ENCODE data around the gene CRY1.

CRY1 gene

DNA sequence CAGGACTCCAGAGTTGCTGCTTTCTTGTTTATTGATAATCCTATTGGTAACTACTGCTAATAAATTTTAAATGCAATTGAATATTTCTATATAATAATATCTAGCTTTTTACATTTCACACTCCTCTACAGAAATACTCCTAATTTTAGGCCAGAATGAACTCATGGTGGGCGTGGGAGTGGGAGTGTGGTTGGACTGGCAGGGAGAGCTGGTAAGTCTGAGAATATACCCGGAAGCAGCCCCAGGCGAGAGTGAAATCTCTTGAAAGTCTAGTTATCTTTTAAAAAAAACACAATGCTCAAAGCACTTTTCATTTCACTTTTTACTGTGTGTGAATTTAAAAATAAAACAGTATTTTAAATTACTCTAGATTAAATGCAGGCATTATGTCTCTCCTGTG is 132.9 kb downstream of the CRY1 start:
- Histone ChIP-seq H4K20me1 (ENCODE audit: low read depth, low read length) (no peaks in the 10 kb centered on the region), H3K79me2 (ENCODE audit: insufficient read depth, low read length) (peaks cover 52% of the 10 kb centered on the region), H3K9me3 (ENCODE audit: insufficient read depth, low read length) (no peaks in the 10 kb centered on the region)

DNA sequence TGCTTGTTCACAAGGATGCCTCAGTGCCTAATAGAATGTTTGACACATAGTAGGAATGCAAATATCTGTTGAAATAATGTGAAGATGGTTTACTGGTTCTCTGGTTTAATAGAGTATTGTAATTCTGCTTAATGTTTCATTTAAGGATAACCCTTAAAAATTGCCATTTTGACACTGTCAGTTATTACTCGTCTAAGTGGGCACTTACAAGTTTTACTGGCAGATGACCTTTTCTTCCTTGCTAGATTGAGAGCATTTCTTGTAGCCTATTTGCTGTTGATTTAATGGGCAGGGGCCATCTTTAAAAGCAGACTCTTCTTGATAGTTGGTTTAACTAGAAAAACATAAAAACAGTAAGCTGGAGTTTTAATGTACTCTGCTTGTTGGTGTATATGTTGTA is 135.8 kb downstream of the CRY1 start:
- Histone ChIP-seq H3K27ac (ENCODE audit: low read depth, low read length) (peak overlapping the region; percentile 35), H3K27me3 (ENCODE audit: low read length) (no peaks in the 10 kb centered on the region), H3F3A (ENCODE audit: insufficient read depth) (peaks cover 7% of the 10 kb centered on the region), H3K9me2 (replicated peaks; ENCODE audit: insufficient read depth, low read length) (no peaks in the 10 kb centered on the region), H3K79me2 (ENCODE audit: insufficient read depth, low read length) (peaks cover 35% of the 10 kb centered on the region), H3K4me3 (ENCODE audit: insufficient read depth, low read length, poor library complexity, severe bottlenecking) (peak overlapping the region; percentile 75), H4K20me1 (ENCODE audit: low read depth, low read length) (no peaks in the 10 kb centered on the region), H3K36me3 (ENCODE audit: low read length) (no peaks in the 10 kb centered on the region), H3K4me2 (ENCODE audit: low read depth, low read length, poor library complexity, severe bottlenecking) (peak overlapping the region; percentile 77), H3K9me3 (ENCODE audit: insufficient read depth, low read length) (no peaks in the 10 kb centered on the region), H3K9ac (ENCODE audit: low read length) (peak overlapping the region; percentile 80), H2AFZ (ENCODE audit: low read depth, low read length, severe bottlenecking) (no peak overlapping the region)
- no peak for TF ChIP-seq EZH2phosphoT487 (conservative IDR thresholded peaks at IDR 0.05; ENCODE audit: low read length)
- TF ChIP-seq, protein P1, sequence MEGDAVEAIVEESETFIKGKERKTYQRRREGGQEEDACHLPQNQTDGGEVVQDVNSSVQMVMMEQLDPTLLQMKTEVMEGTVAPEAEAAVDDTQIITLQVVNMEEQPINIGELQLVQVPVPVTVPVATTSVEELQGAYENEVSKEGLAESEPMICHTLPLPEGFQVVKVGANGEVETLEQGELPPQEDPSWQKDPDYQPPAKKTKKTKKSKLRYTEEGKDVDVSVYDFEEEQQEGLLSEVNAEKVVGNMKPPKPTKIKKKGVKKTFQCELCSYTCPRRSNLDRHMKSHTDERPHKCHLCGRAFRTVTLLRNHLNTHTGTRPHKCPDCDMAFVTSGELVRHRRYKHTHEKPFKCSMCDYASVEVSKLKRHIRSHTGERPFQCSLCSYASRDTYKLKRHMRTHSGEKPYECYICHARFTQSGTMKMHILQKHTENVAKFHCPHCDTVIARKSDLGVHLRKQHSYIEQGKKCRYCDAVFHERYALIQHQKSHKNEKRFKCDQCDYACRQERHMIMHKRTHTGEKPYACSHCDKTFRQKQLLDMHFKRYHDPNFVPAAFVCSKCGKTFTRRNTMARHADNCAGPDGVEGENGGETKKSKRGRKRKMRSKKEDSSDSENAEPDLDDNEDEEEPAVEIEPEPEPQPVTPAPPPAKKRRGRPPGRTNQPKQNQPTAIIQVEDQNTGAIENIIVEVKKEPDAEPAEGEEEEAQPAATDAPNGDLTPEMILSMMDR (IDR thresholded peaks at IDR 0.05; ENCODE audit: insufficient read depth, low read length, poor library complexity, severe bottlenecking), result no peak

More for the DNA sequence above, 132.9 kb downstream of the CRY1 start:
- Histone ChIP-seq H3K27me3 (ENCODE audit: low read length) (no peaks in the 10 kb centered on the region), H3K36me3 (ENCODE audit: low read length) (no peaks in the 10 kb centered on the region), H3K4me3 (ENCODE audit: insufficient read depth, low read length, poor library complexity, severe bottlenecking) (no peak overlapping the region), H3K9ac (ENCODE audit: low read length) (no peak overlapping the region), H3K27ac (ENCODE audit: low read depth, low read length) (no peak overlapping the region), H2AFZ (ENCODE audit: low read depth, low read length, severe bottlenecking) (no peak overlapping the region), H3K4me2 (ENCODE audit: low read depth, low read length, poor library complexity, severe bottlenecking) (no peak overlapping the region), H3F3A (ENCODE audit: insufficient read depth) (no peaks in the 10 kb centered on the region; the same call in 1 of the 2 replicates), H3K9me2 (replicated peaks; ENCODE audit: insufficient read depth, low read length) (no peaks in the 10 kb centered on the region)
- no peak for TF ChIP-seq EZH2phosphoT487 (conservative IDR thresholded peaks at IDR 0.05; ENCODE audit: low read length)
- TF ChIP-seq, protein P1 (IDR thresholded peaks at IDR 0.05; ENCODE audit: insufficient read depth, low read length, poor library complexity, severe bottlenecking), result no peak

DNA sequence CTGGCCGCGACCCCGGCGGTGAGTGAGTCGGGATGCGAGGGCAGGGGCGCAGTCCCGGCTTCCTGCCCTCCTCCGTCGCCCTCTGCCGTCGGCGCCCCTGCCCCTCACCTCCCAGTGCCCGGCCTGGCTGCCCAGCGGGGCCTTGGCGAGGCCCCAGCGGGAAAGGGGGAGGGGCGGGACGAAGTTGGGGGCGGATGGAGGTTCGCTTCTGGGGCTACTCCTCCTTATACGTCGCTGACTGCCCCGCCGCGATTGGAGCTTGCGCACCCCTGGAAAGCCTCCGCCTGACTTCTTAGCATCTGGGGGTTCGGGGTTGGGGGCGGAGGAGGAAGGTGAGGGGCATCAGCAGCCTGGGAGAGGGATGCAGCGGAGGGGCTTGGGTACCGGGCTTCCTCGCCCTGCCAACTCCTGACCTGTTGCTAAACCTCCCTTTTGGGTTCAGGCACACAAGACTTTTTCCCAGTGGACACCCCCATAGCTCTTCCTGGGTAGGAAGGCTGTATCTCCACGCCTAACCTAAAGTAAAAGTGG is 137.2 kb downstream of the CRY1 start:
- Histone ChIP-seq H2AFZ (ENCODE audit: low read depth, low read length, severe bottlenecking) (peak overlapping the region; percentile 73), H3K9ac (ENCODE audit: low read length) (peak overlapping the region; percentile 80), H3K27me3 (ENCODE audit: low read length) (no peaks in the 10 kb centered on the region), H3K4me3 (ENCODE audit: insufficient read depth, low read length, poor library complexity, severe bottlenecking) (peak overlapping the region; percentile 75), H3K79me2 (ENCODE audit: insufficient read depth, low read length) (peaks cover 30% of the 10 kb centered on the region), H3K9me2 (replicated peaks; ENCODE audit: insufficient read depth, low read length) (no peaks in the 10 kb centered on the region), H3K4me2 (ENCODE audit: low read depth, low read length, poor library complexity, severe bottlenecking) (peak overlapping the region; percentile 77), H3K27ac (ENCODE audit: low read depth, low read length) (0 out of 2 replicates have a peak overlapping the region, but pooled peaks have one; percentile 30), H4K20me1 (ENCODE audit: low read depth, low read length) (no peaks in the 10 kb centered on the region), H3F3A (ENCODE audit: insufficient read depth) (peaks cover 7% of the 10 kb centered on the region), H3K9me3 (ENCODE audit: insufficient read depth, low read length) (no peaks in the 10 kb centered on the region), H3K36me3 (ENCODE audit: low read length) (no peaks in the 10 kb centered on the region)
- TF ChIP-seq EZH2phosphoT487 (conservative IDR thresholded peaks at IDR 0.05; ENCODE audit: low read length), result no peak
- TF ChIP-seq, protein P1 (IDR thresholded peaks at IDR 0.05; ENCODE audit: insufficient read depth, low read length, poor library complexity, severe bottlenecking), result no peak

Data from SU-DHL-6 (cell line).